Neural progenitor cell (in vitro differentiated cells): ENCODE measurements around the gene TTC9.

Source experiments
- EZH2phosphoT487 ChIP-seq: fragments of 200-600 bp; sonication (generic); IDR thresholded peaks from 2 replicates; pipeline ENCODE4 v1.6.1; 2017; ENCODE audit warnings: antibody characterized with exemption
- TF ChIP-seq, protein P1 (sequence below): fragments of 200-600 bp; sonication (generic); IDR thresholded peaks from 2 replicates; pipeline ENCODE4 v1.5.1; 2017; ENCODE audit warnings: antibody characterized with exemption, mild to moderate bottlenecking

DNA sequence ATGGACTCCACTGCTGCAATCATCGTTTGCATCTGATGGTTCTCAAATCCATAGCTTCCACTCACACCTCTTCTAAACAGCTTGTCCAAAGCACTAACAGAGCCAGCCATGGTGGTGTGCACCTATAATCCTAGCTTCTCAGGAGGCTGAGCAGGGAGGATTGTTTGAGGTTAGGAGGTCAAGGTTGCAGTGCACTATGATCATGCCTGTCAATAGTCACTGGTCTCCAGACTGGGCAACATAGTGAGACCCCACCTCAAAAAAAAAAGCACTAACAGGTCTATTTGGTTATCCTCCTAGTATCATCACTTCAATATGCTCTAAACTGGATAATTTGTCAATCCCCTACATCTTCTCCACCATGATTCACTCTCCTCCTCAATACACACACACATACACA is 63.2 kb downstream of the TTC9 start:
- TF ChIP-seq EZH2phosphoT487 = no peak
- TF ChIP-seq, protein P1, sequence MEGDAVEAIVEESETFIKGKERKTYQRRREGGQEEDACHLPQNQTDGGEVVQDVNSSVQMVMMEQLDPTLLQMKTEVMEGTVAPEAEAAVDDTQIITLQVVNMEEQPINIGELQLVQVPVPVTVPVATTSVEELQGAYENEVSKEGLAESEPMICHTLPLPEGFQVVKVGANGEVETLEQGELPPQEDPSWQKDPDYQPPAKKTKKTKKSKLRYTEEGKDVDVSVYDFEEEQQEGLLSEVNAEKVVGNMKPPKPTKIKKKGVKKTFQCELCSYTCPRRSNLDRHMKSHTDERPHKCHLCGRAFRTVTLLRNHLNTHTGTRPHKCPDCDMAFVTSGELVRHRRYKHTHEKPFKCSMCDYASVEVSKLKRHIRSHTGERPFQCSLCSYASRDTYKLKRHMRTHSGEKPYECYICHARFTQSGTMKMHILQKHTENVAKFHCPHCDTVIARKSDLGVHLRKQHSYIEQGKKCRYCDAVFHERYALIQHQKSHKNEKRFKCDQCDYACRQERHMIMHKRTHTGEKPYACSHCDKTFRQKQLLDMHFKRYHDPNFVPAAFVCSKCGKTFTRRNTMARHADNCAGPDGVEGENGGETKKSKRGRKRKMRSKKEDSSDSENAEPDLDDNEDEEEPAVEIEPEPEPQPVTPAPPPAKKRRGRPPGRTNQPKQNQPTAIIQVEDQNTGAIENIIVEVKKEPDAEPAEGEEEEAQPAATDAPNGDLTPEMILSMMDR = no peak
